Fibroblast of upper back skin (primary cell): ENCODE measurements around the gene SLC15A4.
A peak's percentile ranks its signal among the peaks of the same experiment; 100 is the strongest.
"Not testable (repeated sequence)": the region's sequence is repeated elsewhere in the genome, so short reads cannot be mapped to it uniquely, and the experiment has no call there.

Source experiments
- DNase-seq: peaks from one replicate; pipeline ENCODE4 v3.0.0-alpha.2; 2013

SLC15A4 gene

DNA sequence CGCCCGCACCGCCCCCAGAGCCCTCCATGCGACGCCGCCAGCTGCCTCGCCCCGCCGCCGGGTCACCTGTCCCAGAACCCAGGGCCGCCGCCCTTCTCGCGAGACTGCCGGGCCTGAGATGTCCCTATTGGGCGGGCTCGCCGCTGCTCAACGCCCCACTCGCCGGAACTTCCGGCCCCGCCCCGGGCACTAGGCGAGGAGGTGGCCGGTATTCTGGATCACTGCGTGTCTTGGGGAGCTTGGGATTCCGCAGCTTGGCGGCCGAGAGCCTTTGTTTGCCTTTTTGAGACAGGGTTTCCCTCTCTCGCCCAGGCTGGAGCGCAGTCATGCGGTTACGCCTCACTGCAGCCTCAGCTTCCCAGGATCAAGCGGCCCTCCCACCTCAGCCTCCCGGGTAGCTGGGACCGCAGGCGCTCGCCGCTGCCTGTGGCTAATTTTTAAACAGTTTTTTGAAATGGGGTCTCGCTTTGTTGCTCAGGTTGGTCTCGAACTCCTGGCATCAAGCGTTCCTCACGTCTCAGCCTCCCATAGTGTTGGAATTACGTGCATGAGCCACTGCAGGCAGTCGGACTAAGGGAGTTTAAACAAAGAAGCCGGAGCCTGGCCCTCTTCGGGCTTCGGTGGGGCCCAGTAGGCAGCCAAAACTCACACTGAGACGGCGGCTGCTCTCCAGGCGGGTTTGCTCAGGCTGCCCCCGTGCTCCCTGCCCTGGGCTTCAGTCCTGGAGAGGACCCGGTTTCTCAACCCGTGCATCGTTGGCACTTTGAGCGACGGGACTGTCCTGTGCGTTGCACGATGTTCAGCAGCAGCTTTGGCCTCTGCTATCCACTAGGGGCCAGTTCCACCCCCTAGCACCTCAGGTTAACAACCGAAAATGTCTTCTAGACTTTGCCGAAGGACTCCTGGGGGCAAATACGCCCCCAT lies at the start of gene SLC15A4:
SLC15A4 (minus strand) TSS at position 43 of the 924 bp plus-strand sequence; CDS start at position 28, 15 bp downstream.
- DNase-seq: peak; percentile 91

- no peak for DNase-seq
Observed at GRCh38 chr12:128872303-128872702, 48.5 kb upstream of the SLC15A4 start.

DNA sequence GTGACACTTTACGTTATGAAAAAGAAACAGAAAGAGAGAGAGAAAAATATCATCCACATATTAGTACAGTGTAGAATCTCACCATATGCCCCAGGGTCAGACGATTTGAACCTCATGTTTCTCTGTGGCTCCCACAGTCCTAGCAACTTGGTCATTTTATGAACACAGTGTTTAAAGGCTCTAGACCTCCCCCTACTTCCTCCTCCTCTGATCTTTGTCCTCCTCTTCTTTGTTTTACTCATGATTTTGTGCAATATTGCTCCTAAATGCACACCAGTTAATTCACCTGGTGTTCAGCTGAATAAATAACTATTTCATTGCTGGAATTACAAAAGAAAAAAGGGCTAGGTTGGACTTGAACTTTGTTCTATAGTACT lies 47.7 kb upstream of the SLC15A4 start:
- no peak for DNase-seq

GRCh38 chr12:128867466-128867865 lies 43.7 kb upstream of the SLC15A4 start:
- no peak for DNase-seq

GRCh38 chr12:128864516-128865186 lies 40.9 kb upstream of the SLC15A4 start:
- DNase-seq: no peak

DNA sequence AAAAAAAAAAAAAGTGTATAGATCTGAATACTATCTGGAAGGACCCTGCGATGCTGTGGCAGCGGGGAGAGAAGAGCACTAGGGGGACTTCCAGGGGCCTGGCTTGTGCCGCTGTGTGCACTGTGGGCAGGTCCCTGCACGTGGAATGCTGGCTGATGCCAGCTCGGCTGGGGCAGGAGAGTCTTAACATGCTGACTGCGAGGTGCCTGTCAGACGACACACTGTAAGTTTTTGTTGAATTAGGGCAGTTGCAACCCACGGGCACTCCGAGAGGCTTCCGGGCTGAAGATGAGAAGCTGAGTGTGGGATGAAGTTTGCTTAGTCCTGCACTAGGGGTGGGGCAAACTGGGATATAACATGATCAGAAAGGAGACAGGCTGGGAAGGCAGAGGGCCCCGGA lies 40.2 kb upstream of the SLC15A4 start:
- DNase-seq: no peak

- no peak for DNase-seq
Observed at GRCh38 chr12:128861226-128862016, 37.7 kb upstream of the SLC15A4 start.

DNA sequence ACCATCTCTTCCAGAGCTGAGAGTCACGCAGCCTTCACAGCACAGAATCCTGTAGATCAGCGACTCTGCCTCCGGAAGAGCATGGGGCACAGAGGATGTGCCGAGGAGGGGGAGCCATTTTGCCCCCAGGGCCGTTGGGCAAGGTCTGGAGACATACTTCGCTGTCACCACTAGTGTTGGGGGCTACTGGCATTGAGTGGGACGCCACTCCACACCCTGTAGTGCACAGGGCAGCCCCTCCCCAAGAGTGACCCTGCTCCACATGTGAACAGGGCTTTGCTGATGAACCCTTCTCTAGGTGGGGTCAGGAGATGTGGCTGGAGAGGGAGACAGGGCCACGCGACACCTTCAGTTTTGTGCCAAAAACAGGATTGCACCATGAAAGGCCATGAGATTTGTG lies 35.6 kb upstream of the SLC15A4 start:
- no peak for DNase-seq

GRCh38 chr12:128857133-128857763 lies 33.5 kb upstream of the SLC15A4 start:
- DNase-seq: no peak

- DNase-seq: no peak
Observed at GRCh38 chr12:128856791-128857078, 33.0 kb upstream of the SLC15A4 start.

DNA sequence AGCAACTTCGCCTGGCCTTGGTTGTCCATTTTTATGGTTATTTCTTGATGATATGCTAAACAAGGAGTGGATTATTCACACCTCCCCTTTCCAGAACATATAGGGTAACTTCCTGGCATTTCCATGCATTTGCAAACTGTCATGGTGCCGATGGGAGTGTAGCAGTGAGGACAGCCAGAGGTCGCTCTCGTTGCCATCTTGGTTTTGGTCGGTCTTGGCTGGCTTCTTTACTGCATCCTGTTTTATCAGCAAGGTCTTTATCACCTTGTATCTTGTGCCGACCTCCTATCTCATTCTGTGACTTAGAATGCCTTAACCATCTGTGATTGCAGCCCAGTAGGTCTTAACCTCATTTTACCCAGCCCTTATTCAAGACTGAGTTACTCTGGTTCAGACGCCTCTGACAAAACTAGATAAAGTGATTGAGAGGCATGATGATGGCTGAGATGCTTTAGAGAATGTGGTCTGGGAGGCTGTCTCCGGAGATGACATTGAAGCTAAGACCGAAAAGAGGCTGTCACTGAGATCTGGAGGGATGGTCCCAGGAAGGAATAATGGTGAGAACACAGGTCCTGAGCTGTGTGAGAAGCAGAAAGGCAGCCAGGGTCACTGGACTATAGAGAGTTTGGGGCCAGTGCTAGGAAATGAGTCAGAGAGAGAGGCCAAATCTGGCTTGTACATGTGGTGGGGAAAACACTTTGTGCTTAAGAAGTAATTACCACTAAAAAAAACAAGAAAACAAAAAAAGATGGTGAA lies 32.5 kb upstream of the SLC15A4 start:
- DNase-seq: no peak

DNA sequence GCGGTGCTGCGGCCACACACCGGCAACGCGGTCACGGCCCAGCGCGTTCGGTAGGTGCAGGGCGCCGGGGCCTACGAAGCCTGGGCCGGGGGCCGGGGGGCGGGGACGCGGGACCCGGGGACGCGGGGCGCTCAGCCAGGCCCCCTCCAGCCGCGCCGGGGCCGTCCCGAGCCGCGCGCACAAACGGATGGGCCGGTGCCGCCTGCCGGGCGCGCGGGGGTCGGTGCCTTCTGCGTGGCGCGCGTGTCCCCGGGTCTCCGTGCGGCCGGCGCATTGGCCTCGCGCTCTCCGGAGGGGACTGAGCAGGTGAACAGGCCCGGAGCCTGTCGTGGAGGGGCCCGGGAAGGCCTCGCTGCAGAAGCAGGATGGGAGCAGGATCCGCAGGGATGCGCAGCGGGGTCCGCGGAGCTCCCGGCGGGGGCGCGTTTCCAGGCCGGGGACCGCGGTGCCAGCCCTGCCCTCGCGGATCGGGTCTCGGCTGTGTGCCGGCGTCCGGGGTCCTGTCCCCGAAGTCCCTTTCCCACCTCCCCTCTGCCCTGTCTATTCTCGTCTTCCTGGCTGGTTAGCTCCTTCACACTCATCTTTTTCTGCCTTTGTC lies 29.9 kb upstream of the SLC15A4 start:
- DNase-seq: no peak

- DNase-seq: no peak
Observed at GRCh38 chr12:128852885-128853599, 29.3 kb upstream of the SLC15A4 start, which contains the start of gene GLT1D1. TSS of gene GLT1D1 (plus strand) at chr12:128853478. CDS start at chr12:128853582, 104 bp downstream.

DNA sequence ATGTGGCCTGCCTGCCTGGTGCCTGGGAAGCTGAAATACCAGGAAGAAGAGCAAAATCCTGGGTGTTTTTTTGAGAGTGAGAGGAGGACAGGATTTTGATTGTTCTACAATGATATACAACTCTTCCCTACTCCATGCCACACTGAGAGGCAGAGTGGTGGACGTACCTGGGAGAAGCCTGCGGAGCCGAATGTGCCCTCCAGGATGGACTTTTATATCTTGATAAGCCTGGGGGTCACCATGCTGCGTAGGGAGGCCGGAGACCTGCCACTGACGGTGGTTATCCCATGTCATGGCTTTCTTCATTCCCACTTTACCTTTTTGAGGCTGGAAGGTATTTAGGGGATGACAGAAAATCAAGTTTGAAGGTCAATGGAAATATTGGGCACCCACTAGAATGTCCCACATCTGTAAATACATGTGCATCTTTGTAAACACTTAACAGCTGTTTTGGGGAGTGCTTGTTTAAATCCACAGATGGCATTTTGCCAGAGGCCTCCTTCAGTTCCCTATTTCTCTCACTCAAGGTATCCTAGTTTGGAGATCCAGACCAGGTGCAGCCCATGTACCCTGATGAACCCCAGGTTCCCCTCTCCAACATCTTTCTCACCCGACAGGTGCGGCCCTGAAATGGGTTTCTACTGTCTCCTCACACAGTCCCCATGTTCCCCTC lies 28.4 kb upstream of the SLC15A4 start:
- DNase-seq: no peak

GRCh38 chr12:128851429-128851828 lies 27.7 kb upstream of the SLC15A4 start:
- DNase-seq: not testable (repeated sequence)

DNA sequence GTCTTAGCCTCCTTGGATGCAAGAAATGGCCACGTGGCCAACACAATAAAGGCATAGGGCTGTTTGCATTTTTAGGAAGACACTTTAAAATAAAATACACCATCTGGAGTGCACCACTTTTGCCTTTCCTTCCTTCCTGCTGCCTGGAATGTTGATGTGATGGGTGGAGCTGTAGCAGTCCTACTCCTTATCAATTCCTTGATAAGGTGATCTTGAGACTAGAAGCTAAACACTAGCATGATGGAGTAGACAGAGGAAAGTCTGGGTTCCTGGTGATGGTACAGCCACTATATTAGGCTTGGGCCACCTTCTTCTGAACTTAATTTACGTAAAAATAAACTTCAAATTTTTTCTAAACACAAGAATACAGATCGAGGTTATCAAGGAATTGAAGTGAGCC lies 26.6 kb upstream of the SLC15A4 start:
- DNase-seq: no peak

GRCh38 chr12:128849806-128850205 lies 26.0 kb upstream of the SLC15A4 start:
- DNase-seq: not testable (repeated sequence)

- no peak for DNase-seq
Observed at GRCh38 chr12:128848371-128848770, 24.6 kb upstream of the SLC15A4 start.

DNA sequence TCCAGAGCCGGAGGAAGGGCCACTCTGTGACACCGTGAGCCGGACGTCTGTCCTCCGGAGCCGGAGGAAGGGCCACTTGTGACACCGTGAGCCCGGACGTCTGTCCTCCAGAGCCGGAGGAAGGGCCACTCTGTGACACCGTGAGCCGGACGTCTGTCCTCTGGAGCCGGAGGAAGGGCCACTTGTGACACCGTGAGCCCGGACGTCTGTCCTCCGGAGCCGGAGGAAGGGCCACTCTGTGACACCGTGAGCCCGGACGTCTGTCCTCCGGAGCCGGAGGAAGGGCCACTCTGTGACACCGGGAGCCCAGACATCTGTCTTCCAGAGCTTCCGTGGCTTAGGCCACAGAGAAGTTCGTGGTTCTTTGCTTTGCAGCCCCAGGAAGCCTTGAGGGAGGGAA lies 22.9 kb upstream of the SLC15A4 start:
- not testable (repeated sequence) for DNase-seq

DNA sequence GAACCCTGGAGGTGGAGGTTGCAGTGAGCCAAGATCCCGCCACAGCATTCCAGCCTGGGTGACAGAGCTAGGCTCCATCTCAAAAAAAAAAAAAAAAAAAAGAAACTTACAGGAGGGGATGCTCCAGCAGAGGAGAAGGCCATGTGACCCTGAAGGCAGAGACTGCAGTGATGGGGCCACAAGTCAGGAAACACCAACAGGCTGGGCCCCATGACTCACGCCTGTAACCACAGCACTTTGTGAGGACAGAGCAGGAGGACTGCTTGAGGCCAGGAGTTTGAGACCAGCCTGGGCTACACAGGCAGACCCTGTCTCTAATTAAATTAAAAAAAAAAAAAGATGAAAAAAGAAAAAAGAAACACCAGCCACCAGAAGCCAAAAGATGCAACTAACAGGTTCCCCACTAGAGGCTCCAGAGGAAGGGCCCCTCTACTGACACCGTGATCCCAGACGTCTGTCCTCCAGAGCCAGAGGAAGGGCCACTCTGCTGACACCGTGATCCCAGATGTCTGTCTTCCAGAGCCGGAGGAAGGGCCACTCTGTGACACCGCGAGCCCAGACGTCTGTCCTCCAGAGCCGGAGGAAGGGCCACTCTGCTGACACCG lies 20.4 kb upstream of the SLC15A4 start:
- DNase-seq: no peak
